ENCODE data around the gene RDH13.
A peak's percentile ranks its signal among the peaks of the same experiment; 100 is the strongest.

The RDH13 gene

DNA sequence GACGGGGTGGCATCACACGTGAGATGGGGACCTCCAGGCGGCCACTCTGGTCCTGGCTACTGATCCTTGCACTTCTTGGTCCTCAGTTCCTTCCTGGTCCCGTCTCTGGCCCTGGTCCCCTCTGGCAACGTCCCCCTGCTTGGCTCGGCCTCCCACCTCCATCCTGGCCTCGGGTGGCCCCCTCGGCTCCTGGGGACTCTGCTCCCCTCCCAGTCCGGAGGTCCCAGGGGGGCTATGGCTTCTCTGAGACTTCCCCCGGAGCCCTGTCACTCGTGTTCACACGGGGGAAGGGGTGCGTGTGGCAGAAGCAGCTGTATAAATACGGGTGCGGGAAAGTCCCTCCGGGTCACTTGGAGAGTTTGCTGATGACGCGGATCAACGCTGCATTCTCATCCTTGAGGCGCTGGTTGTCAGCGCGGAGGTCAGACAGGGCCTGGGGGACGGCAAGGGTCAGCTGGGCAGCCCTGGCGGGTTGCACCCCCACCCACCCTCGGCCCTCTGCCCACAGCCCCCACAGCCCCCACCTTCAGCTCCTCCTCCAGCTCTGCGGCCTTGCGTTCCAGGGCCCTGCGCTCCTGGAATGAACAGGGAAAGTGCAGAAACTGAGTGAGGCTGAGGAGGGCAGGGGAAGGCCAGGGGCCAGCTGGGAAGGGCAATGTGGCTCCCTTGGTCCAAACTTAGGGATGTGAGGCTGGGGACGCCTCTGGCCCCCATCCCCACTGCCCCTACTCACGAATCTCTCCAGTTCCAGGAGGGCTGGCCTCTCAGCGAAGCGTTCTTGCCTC, 28.4 kb upstream of the RDH13 start:
- no peak for DNase-seq

GRCh38 chr19:55090564-55090963, 27.6 kb upstream of the RDH13 start:
- DNase-seq: no peak

DNA sequence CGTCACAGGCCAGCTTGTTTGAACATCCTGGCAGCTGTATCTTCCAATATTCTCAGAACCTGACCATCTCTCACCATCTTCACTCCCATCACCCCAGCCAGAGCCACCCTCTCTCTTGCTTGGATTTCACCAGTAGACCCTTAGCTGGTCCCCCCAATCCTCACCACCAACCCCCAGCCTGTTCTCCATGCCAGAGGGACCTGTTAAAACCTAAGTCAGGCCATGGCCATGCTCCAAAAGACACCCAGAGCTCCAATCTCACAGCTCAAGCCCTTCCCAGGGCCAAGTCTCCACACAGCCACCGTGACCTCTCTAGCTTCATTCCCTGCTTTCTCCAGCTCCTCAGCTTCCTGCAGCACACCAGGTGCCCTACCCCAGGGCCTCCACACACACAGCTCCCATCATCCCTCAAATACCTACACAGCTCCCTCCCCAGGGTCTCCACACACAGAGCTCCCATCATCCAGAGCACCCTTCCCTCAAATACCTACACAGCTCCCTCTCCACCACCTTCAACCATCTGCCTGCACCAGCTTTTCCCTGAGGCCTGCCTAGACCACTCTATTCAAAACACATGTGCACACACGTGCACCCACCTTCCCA, 26.5 kb upstream of the RDH13 start:
- DNase-seq: no peak

DNA sequence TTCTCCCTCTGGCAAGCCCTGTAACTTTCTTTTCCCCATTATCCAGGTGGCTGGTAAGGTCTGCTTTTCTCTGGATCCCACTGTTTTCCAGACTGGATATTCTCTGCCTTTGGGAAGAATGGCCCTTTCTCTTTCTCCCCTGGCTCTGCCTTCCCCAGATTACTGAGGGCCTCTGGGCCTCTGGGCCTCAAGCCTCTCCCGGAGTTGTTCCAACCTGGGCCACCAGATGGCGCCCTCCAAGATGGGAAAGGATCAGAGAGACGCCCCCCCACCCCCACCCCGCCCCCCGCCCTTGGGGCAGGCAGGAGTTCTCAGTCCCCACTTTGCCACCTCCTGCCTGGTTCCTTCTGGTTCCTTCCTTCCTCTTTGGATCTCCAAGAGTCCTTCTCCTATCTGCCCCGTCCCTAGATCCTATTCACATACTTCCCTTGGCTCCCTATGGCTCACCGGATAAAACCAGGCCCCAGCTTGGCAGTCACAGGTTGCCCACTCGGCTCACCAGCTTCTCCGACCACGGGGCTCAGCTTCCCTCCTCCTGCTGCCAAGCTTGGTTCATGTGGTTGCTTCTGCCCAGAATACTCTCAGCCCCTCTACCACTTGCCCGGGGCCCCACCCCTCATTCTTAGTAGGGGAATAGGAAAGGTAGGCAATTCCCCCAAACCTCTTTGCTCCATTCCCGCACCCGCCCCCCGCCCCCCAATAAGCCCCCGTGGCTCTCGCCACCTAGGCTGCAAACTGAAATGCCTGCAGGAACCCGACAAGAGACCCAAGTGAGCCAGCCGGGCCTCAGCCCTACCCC, 25.8 kb upstream of the RDH13 start:
- DNase-seq: peak; percentile 73

DNA sequence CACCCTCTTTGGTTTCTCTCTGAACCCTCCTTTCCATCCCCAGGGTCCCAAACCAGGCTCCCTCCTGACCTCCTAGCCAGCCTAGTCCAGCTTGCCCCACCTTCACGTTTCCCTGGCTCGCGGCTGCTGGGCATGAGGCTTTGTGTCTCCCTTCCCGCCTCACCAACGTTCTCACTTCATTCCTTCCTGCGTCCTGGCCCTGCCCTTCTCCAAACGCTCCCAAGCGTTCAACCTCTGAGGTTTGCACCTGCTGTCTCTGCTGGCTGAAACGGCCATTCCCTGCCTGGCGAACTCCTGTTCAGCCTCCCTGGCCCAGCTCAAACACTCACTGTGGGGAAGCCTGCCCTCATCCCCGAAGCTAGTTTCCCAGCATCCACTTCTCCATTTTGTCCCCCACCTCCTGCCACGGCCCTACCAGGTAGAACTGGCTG, 25.1 kb upstream of the RDH13 start:
- DNase-seq: no peak

DNA sequence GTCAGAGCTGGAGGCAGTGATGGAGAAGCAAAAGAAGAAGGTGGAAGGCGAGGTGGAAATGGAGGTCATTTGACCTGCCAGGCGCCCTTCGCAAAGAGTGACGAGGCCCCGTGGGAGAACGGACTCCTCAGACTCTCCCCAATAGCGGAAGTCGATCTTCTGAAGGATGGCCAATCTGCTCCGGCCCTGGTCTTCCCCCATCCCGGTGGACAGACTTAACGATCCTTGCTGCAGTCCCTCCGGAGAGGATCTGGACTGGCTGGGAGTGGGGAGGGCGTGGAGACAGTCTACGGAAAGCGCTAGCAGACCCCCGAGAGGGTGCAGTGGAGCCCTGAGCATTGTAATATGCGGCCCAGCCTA, 24.6 kb upstream of the RDH13 start:
- DNase-seq: no peak

- DNase-seq: peak; percentile 94
Observed at GRCh38 chr19:55086730-55087541, 24.0 kb upstream of the RDH13 start.

GRCh38 chr19:55085923-55086715, 23.2 kb upstream of the RDH13 start:
- no peak for DNase-seq

DNA sequence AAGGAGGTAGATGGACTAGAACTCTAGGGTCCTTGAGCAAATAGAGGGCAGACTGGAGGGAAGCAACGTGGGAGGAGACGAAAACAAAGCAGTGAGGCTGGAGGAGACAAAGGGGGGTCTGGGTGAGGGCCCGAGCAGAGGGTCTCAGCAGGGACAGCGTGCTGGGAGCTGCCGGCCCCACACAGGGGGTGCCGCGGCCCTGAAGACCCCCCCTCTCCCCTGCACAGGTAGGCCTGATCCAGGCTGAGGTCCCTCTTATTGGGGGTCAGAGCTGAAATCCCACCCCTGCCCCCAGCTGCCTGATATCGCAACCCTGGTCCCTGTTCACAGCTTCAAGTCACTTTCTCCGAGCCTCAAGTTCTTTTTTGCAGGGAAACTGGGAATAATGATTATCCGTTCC, 21.5 kb upstream of the RDH13 start:
- no peak for DNase-seq

GRCh38 chr19:55083004-55083850, 20.3 kb upstream of the RDH13 start:
- DNase-seq: no peak

DNA sequence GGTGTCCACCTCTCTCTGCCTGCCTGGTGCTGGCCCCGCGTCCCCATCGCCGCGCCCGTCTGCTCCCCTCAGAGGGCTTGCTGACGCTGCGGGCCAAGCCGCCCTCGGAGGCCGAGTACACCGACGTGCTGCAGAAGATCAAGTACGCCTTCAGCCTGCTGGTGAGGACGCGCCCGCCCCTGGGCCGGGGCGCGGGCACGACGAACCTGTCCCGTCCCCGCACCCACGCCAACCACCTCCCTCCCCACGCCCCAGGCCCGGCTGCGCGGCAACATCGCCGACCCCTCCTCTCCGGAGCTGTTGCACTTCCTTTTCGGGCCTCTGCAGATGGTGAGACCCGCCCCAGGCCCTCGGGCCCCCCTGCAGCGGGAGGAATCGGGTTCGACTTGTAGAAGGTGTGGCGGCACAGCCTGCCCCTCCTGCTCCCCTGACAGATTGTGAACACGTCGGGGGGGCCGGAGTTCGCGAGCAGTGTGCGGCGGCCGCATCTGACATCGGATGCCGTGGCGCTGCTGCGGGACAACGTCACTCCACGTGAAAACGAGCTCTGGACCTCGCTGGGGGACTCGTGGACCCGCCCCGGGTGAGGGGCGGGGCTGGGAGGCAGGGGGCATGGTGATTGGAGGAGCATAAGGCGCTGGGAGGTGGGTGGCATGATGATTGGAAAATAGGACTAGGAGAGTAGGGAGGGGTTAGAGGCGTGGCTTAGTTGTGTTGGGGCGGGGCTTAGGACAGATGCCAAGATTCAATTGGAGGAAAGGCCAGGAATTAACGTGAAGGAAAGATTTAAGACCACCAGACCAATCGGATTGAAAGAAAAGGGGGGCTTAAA, 19.3 kb upstream of the RDH13 start:
- peak; percentile 55 for DNase-seq

DNA sequence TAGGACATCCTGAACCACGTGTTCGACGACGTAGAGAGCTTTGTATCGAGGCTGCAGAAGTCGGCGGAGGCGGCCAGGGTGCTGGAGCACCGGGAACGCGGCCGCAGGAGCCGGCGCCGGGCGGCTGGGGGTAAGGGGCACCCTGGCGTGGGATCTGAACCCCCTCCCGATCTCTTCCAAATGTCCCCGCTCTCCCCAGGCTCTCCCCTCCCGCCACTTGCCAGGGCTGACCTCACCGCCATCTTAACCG, 18.7 kb upstream of the RDH13 start:
- no peak for DNase-seq

GRCh38 chr19:55080968-55081769, 18.2 kb upstream of the RDH13 start:
- DNase-seq: peak; percentile 82

GRCh38 chr19:55080121-55080967, 17.4 kb upstream of the RDH13 start:
- DNase-seq: peak; percentile 87

DNA sequence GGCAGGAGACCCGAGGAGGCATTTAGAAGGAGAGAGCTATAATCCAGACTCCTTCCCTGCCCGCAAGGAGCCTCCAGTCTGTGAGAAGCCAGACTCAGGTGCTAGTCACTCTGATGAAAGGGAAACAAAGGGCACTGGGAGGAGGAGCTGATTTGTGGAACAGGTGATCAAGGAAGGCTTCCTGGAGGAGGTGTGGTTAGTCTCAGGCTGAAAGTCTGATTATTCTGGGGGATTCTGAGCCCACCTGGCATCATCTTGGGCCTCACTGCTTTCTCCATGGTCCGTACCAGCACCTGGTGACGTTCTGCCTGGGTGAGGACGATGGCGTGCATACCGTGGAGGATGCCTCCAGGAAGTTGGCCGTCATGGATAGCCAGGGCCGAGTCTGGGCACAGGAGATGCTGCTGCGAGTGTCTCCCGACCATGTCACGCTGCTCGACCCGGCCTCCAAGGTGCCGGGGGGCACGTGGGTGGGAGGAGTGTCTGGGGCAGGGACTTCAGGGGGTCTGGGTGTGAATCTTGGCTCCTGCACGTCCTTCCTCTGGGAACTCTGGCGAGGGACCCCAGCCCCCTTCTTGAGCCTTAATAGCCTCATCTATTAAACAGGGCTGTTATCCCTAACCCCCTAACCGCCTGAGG, 16.6 kb upstream of the RDH13 start:
- DNase-seq: no peak

DNA sequence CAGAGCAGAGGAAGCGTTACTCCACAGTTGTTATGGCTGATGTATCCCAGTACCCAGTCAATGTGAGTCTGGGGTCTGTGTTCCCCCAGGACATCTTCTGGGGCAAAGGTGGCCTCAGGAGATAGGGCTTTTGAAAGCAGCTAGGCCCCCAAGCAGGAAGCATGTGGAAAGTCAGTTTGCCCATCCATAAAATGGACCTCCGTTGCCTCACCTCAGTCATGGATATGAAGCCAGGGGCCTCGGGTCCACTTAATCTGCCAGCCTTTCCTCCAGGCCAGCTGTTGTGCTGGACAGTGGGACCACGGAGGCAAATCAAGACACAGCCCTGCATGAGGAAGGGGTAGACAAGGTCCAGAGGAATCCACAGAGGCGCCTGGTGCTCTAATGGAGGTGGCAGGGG, 16.0 kb upstream of the RDH13 start:
- DNase-seq: no peak

- no peak for DNase-seq
Observed at GRCh38 chr19:55077106-55077505, 14.2 kb upstream of the RDH13 start.

DNA sequence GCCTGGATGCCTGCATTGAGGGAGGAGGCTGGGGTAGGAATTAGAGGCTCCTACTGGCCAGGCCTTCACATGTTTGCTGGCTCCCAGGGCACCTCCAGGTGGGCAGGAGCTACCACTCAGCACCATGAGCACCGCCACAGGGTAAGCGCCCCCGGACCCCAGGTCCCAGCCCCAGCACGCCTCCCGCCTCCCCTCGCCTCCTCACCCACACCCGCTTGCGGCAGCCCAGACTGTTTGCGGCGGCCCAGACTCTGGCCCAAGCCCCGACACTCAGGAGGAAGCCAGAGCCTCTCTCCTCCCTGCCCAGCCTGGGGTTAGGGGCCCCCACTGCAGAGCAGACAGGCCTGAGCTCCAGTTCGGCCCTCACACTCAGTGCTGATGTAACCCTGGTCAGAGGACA, 13.4 kb upstream of the RDH13 start:
- no peak for DNase-seq
